D721Med (cell line): Measurements from ENCODE around the gene CD209.

ENCODE experiments used
- DNase-seq: peaks from one replicate; pipeline ENCODE4 v3.0.0; 2011; ENCODE audit warnings: low spot score; ENCODE audit not compliant: insufficient read length
- FAIRE-seq: peaks from 2 replicates; lab custom pipeline; 2011; peaks lifted over from hg19 to GRCh38; lab: Jason Lieb, UNC
- TF ChIP-seq, protein P1 (sequence below): IDR thresholded peaks from 2 replicates; pipeline ENCODE4 v1.5.1; 2012; ENCODE audit warnings: mild to moderate bottlenecking, control low read depth; ENCODE audit not compliant: insufficient read depth; ENCODE audit errors: missing control alignments

Gene CD209

DNA sequence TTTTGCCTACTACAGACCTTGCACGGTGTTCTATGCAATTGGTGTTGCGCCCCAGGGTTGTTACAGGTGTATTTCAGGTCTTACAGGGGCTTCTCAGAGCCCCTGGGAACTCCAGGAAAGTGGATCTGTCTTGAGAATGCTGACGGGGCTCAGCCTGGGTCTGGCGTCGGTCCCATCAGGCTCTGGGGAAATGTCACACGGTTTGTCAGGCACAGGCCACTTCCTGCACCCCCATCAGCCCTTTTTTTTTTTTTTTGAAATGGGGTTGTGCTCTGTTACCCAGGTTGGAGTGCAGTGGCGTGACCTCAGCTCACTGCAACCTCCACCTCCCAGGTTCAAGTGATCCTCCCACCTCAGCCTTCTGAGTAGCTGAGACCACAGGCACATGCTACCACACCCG lies 28.7 kb downstream of the CD209 start:
- no peak for DNase-seq
- TF ChIP-seq, protein P1, sequence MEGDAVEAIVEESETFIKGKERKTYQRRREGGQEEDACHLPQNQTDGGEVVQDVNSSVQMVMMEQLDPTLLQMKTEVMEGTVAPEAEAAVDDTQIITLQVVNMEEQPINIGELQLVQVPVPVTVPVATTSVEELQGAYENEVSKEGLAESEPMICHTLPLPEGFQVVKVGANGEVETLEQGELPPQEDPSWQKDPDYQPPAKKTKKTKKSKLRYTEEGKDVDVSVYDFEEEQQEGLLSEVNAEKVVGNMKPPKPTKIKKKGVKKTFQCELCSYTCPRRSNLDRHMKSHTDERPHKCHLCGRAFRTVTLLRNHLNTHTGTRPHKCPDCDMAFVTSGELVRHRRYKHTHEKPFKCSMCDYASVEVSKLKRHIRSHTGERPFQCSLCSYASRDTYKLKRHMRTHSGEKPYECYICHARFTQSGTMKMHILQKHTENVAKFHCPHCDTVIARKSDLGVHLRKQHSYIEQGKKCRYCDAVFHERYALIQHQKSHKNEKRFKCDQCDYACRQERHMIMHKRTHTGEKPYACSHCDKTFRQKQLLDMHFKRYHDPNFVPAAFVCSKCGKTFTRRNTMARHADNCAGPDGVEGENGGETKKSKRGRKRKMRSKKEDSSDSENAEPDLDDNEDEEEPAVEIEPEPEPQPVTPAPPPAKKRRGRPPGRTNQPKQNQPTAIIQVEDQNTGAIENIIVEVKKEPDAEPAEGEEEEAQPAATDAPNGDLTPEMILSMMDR = no peak
- FAIRE-seq = no peak

DNA sequence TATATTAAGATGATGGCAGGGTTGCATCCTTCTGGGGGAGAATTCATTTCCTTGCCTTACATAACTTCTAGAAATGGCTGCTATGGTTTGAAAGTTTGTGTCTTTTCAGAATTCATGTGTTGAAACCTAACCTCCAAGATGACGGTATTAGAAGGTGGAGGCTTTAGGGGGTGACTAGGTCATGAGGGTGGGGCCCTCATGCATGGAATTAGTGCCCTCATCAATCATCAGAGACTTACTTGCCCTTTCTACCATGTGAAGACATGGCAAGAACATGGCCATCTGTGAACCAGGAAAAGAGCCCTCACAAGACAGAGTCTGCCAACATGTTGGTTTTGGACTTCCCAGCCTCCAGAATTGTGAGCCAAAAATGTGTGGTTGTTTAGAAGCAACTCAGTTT lies 30.6 kb downstream of the CD209 start:
- TF ChIP-seq, protein P1 = no peak
- FAIRE-seq (no peak), DNase-seq (no peak)

DNA sequence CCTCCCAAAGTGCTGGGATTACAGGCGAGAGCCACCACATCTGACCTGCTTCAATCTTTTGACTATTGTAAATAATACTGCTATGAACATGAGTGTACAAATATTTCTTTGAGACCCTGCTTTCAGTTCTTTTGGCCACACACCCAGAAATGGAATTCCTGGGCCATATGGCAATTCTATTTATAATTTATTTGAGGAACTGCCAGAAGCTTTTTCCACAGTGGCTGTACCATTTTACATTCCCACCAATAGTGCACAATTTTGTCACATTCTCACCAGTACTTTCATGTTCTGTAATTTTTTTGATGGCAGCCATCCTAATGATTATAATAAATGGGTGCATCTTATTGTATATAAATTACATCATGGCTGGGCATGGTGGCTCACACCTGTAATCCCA lies 31.7 kb downstream of the CD209 start:
- FAIRE-seq = no peak

DNA sequence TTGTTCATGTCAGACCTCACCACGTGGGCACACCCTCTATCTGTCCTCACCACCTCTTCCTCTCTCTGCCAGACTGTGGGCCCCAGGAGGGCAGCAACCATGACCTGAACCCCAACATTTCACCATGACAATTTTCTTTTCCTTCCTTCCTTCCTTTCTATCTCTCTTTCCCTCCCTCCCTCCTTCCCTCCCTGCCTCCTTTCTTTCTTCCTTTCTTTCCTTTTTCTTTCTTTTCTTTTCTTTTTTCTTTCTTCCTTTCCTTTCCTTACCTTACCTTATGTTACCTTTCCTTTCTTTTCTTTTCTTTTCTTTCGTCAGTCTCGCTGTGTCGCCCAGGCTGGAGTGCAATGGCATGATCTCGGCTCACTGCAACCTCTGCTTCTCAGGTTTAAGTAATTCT lies 36.7 kb downstream of the CD209 start:
- no peak for FAIRE-seq
- no peak for DNase-seq
- TF ChIP-seq, protein P1 = no peak

More for the DNA sequence above, 31.7 kb downstream of the CD209 start:
- DNase-seq = no peak
- TF ChIP-seq, protein P1 = no peak

DNA sequence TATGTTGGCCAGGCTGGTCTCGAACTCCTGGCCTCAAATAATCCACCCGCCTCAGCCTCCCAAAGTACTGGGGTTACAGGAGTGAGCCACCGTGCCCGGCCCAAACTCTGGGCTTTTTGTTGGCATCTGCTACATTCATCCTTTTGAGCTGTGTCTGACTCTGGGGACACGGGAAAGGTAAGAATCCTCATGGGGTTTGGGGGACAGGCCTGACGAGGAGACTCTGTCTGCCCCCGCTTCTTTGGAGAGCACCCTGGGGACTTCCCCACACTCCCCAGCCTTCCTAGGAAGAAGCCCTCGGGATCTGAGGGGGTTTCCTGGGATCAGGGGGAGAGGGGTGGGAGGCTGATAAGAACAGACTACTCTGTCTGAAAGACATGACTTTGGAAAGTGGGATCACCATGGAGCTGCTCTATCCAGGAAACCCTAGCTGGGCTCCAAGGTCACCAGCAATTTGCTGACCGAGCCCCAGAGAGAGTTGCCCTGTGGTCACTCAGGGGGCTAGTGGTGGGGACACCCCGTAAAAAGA lies 37.3 kb downstream of the CD209 start:
- FAIRE-seq (no peak), DNase-seq (no peak)
- TF ChIP-seq, protein P1 = no peak

DNA sequence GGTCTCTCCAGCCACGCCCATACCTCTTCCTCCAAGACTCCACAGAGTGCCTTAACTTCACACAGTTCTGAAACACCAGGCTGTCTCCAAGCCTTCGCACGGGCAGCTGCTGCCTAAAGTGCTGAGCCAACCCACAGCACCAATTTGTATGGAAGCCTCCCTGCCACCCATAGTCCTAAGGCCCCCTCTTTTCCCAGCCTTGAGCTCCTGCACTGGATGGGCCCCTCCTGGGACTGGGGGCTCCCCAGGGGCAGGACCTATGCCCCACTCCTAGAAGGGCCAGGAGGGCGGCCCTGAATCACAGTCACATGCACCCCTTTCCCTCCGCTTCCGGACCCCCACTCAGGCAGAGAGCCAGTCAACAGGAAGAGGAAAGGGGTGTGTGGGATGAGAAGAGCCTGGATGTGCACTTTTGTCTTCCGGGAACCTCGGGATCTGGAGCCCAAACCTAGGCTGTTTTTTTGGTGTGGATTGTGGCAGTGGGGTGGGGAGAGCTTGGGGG lies 40.3 kb downstream of the CD209 start:
- DNase-seq = no peak
- no peak for FAIRE-seq
- TF ChIP-seq, protein P1 = no peak

DNA sequence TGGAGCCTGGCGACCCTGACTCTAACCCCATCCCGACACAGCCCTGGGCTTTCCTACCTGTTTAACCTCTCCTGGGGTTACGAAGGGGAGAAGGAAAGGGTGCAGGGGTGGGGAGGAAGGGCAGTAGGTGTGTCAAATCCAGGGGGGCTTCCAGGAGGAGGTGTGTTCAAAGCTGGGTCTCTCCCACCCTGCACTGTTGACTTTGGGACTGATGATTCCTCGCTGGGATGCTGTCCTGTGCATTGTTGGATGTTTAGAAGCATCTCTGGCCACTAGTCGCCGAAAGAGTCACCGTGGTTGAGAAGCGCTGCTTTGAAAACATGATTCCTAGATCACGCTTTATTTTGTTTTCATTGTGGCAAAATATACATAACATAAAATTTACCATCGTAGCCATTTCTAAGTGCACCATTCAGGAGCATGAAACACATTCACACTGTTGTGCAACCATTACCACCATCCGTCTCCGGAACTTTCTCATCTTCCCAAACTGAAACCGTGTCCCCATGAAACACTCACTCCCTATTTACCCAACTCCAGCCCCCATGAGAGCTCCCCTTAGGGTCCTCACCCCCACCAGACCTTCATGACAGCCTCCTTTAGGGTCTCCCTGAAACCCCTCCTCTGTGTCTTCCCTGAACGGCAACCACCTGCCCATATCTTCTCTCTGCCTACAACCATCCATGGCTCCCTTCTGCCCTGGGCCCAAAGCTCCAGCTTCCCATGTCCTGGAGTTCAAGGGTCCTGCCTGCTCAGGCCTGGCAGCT lies 41.0 kb downstream of the CD209 start:
- DNase-seq (no peak), FAIRE-seq (no peak)
- TF ChIP-seq, protein P1 = no peak
